PC-9 (cell line): ENCODE data around the gene TNS4.

Experiments used
- EZH2 ChIP-seq: fragments of 200-600 bp; sonication (generic); IDR thresholded peaks from 2 replicates; pipeline ENCODE4 v1.8.0; 2017; ENCODE audit warnings: antibody characterized with exemption, low read depth
- TF ChIP-seq, protein P1 (sequence below): fragments of 200-600 bp; sonication (generic); conservative IDR thresholded peaks from 2 replicates; pipeline ENCODE4 v1.6.1; 2017; ENCODE audit warnings: mixed run types, antibody characterized with exemption, mild to moderate bottlenecking, moderate library complexity

DNA sequence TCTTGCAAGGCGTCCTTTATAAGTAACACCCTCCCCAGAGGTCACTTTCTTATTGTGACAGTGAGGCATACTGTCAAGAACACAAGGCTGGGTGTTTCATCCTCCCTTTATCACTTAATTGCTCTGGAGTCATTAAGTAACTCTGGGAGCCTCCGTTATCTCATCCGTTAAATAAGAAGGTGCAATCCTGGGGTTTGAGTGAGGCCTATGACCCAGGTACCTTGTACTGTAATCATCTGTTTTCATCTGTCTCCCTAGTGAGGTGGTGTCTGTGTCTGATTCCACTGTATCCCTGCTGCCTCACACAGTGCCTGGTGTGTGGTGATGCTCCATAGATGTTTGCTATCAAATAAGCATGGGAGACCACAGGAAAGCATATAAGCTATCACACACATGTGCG, 17.7 kb downstream of the TNS4 start:
- TF ChIP-seq, protein P1, sequence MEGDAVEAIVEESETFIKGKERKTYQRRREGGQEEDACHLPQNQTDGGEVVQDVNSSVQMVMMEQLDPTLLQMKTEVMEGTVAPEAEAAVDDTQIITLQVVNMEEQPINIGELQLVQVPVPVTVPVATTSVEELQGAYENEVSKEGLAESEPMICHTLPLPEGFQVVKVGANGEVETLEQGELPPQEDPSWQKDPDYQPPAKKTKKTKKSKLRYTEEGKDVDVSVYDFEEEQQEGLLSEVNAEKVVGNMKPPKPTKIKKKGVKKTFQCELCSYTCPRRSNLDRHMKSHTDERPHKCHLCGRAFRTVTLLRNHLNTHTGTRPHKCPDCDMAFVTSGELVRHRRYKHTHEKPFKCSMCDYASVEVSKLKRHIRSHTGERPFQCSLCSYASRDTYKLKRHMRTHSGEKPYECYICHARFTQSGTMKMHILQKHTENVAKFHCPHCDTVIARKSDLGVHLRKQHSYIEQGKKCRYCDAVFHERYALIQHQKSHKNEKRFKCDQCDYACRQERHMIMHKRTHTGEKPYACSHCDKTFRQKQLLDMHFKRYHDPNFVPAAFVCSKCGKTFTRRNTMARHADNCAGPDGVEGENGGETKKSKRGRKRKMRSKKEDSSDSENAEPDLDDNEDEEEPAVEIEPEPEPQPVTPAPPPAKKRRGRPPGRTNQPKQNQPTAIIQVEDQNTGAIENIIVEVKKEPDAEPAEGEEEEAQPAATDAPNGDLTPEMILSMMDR: no peak
- no peak for TF ChIP-seq EZH2
